ENCODE measurements around the gene ERBIN. TPM values are rescaled to one million over a fixed set of nuclear protein-coding genes. Genes with fewer than 3 reads are reported as not detected.

Gene ERBIN
- polyA plus RNA-seq, 1 of the 3 experiments (the other 2 are of a cell fraction) = 10.3 TPM

GRCh38 chr5:65916066-65916465, 10.3 kb upstream of the ERBIN start:
- no peaks in the 10 kb centered on the region for H3K9me2 ChIP-seq
- no peaks in the 10 kb centered on the region for H3K36me3 ChIP-seq (replicated peaks in 1 of 2; ENCODE audit: control insufficient read depth in 1 of 2, insufficient read depth in 2 of 2, low read length in 1 of 2)
- no peaks in the 10 kb centered on the region for H3K4me1 ChIP-seq (ENCODE audit: control insufficient read depth in 1 of 2, insufficient read depth in 2 of 2, low read depth in 1 of 2, low read length in 1 of 2)
- TF ChIP-seq USF1 (IDR thresholded peaks at IDR 0.05; ENCODE audit: borderline replicate concordance, low read depth) (no peak), RFX5 (IDR thresholded peaks at IDR 0.05; ENCODE audit: low read length) (no peak), RCOR1 (IDR thresholded peaks at IDR 0.05; ENCODE audit: low read length) (no peak)
- CTCF ChIA-PET = interaction anchor here (0.6 to 1.3 kb wide), 2 partner anchors 10 to 140 kb away, joined by 3 read pairs; no protein-coding TSS in a partner anchor
- no peaks in the 10 kb centered on the region for H4K20me1 ChIP-seq (ENCODE audit: insufficient read depth)
- H3K79me2 ChIP-seq (ENCODE audit: insufficient read depth) = no peaks in the 10 kb centered on the region
- no peaks in the 10 kb centered on the region for H3K9me3 ChIP-seq
- WGBS (ENCODE audit: low lambda C conversion rate) = 91% methylated on average over 3 of the region's 3 CpGs
- H3K27ac ChIP-seq (ENCODE audit: low read depth in 2 of 2, low read length in 1 of 2) = no peak overlapping the region
- POLR2A ChIA-PET = no interaction called here
- no peak overlapping the region for H2AFZ ChIP-seq (ENCODE audit: low read depth)
- DNase-seq = no peak
- H3F3A ChIP-seq (replicated peaks; ENCODE audit: insufficient read depth) = no peaks in the 10 kb centered on the region
- H3K27me3 ChIP-seq (ENCODE audit: insufficient read depth) = no peaks in the 10 kb centered on the region
- H3K9ac ChIP-seq = no peak overlapping the region
- H3K4me2 ChIP-seq = no peak overlapping the region
- no peak overlapping the region for H3K4me3 ChIP-seq (ENCODE audit: low read depth in 2 of 2, low read length in 1 of 2)

- H3K4me2 ChIP-seq = no peak overlapping the region
- H3K27ac ChIP-seq (ENCODE audit: low read depth in 2 of 2, low read length in 1 of 2) = no peak overlapping the region
Observed at GRCh38 chr5:65916636-65917035, 9.7 kb upstream of the ERBIN start.

More at GRCh38 chr5:65916636-65917035, 9.7 kb upstream of the ERBIN start:
- no peak overlapping the region for H2AFZ ChIP-seq (ENCODE audit: low read depth)
- no peaks in the 10 kb centered on the region for H4K20me1 ChIP-seq (ENCODE audit: insufficient read depth)
- TF ChIP-seq NRF1 (IDR thresholded peaks at IDR 0.05; ENCODE audit: low read depth, low read length) (no peak), SIN3A (IDR thresholded peaks at IDR 0.05; ENCODE audit: borderline replicate concordance, low read depth, low read length) (no peak), RCOR1 (IDR thresholded peaks at IDR 0.05; ENCODE audit: low read length) (no peak), POLR2AphosphoS5 (IDR thresholded peaks at IDR 0.05; ENCODE audit: low read depth, low read length) (no peak), EZH2phosphoT487 (IDR thresholded peaks at IDR 0.05; ENCODE audit: borderline replicate concordance, low read depth) (no peak), EP300 (IDR thresholded peaks at IDR 0.05; ENCODE audit: borderline replicate concordance in 1 of 2, low read depth in 1 of 2, low read length in 1 of 2) (no peak), USF2 (IDR thresholded peaks at IDR 0.05; ENCODE audit: borderline replicate concordance, low read depth, low read length) (no peak), NFIC (IDR thresholded peaks at IDR 0.05; ENCODE audit: borderline replicate concordance) (no peak), TAF1 (IDR thresholded peaks at IDR 0.05; ENCODE audit: borderline replicate concordance, low read depth, low read length) (no peak), ZBTB33 (IDR thresholded peaks at IDR 0.05; ENCODE audit: borderline replicate concordance, low read depth) (no peak), MXI1 (IDR thresholded peaks at IDR 0.05; ENCODE audit: low read depth, low read length) (no peak), CTCF (IDR thresholded peaks at IDR 0.05) (no peak), USF1 (IDR thresholded peaks at IDR 0.05; ENCODE audit: borderline replicate concordance, low read depth) (no peak), GATA2 (CRISPR knock-in tag; IDR thresholded peaks at IDR 0.05) (no peak), RAD21 (IDR thresholded peaks at IDR 0.05; ENCODE audit: low read length) (no peak), JUND (IDR thresholded peaks at IDR 0.05) (no peak), YY1 (IDR thresholded peaks at IDR 0.05; ENCODE audit: low read depth) (no peak), MAX (IDR thresholded peaks at IDR 0.05; ENCODE audit: low read depth) (no peak), RFX5 (IDR thresholded peaks at IDR 0.05; ENCODE audit: low read length) (no peak), SMC3 (IDR thresholded peaks at IDR 0.05; ENCODE audit: low read depth, low read length) (no peak)
- no peak overlapping the region for H3K9ac ChIP-seq
- no peaks in the 10 kb centered on the region for H3K79me2 ChIP-seq (ENCODE audit: insufficient read depth)
- ChIA-PET CTCF (interaction anchor here (0.6 kb wide), 1 partner anchor 9 kb away, joined by 3 read pairs; no protein-coding TSS in a partner anchor), POLR2A (no interaction called here)
- no peak overlapping the region for H3K4me3 ChIP-seq (ENCODE audit: low read depth in 2 of 2, low read length in 1 of 2)
- H3F3A ChIP-seq (replicated peaks; ENCODE audit: insufficient read depth) = no peaks in the 10 kb centered on the region
- H3K4me1 ChIP-seq (ENCODE audit: control insufficient read depth in 1 of 2, insufficient read depth in 2 of 2, low read depth in 1 of 2, low read length in 1 of 2) = no peaks in the 10 kb centered on the region
- 90% methylated on average over 1 of the region's 1 CpG for WGBS (ENCODE audit: low lambda C conversion rate)
- no peaks in the 10 kb centered on the region for H3K36me3 ChIP-seq (replicated peaks in 1 of 2; ENCODE audit: control insufficient read depth in 1 of 2, insufficient read depth in 2 of 2, low read length in 1 of 2)
- DNase-seq = no peak
- H3K27me3 ChIP-seq (ENCODE audit: insufficient read depth) = no peaks in the 10 kb centered on the region
- no peaks in the 10 kb centered on the region for H3K9me2 ChIP-seq
- H3K9me3 ChIP-seq = no peaks in the 10 kb centered on the region

Data from SK-N-SH (cell line).